ENCODE results near the gene GSAP. TPM values are rescaled to one million over a fixed set of nuclear protein-coding genes. Genes with fewer than 3 reads are reported as not detected.

The GSAP gene
- total and polyA plus RNA-seq, 10 donors = 35.9 to 96.5 (median 76.9) TPM

DNA sequence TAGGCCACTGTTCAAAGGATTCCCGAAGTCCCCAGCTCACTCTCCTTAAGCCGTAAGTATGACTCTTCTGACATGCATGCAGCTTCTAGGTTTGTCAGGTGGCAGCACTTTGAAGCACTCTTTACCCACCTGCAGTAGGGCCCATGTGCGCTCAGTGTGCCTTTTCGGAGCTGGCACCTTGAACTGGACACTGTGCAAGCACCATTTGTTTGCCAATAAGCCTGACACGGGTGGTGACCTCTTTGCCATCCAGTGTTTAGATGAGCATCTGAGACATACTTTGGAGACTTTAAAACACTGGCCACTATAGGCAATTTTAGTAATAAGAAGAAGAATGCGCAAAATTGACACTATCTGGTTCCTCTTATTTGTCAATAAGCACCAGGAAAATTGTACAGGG is 45.7 kb upstream of the GSAP start:
- H3K9me3 ChIP-seq = no peaks in the 10 kb centered on the region
- peaks cover 0 to 69% (median 14%) of the 10 kb centered on the region in 6 donors for H3K4me1 ChIP-seq
- TF ChIP-seq, protein P1, sequence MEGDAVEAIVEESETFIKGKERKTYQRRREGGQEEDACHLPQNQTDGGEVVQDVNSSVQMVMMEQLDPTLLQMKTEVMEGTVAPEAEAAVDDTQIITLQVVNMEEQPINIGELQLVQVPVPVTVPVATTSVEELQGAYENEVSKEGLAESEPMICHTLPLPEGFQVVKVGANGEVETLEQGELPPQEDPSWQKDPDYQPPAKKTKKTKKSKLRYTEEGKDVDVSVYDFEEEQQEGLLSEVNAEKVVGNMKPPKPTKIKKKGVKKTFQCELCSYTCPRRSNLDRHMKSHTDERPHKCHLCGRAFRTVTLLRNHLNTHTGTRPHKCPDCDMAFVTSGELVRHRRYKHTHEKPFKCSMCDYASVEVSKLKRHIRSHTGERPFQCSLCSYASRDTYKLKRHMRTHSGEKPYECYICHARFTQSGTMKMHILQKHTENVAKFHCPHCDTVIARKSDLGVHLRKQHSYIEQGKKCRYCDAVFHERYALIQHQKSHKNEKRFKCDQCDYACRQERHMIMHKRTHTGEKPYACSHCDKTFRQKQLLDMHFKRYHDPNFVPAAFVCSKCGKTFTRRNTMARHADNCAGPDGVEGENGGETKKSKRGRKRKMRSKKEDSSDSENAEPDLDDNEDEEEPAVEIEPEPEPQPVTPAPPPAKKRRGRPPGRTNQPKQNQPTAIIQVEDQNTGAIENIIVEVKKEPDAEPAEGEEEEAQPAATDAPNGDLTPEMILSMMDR (IDR thresholded peaks at IDR 0.05 in 8 of 11, conservative IDR thresholded peaks at IDR 0.05 in 3 of 11) = no peak
- TF ChIP-seq POLR2AphosphoS5 (IDR thresholded peaks at IDR 0.05) (no peak), POLR2A (IDR thresholded peaks at IDR 0.05) (no peak)
- intact Hi-C loops (cut with DNase I; ENCODE audit: low total_unique reads) = no loop called here
- H3K4me3 ChIP-seq = no peak overlapping the region
- H3K27ac ChIP-seq = peak overlapping the region in 1 of 8 donors; percentile 13
- WGBS, 5 donors = 94 to 96% (median 95%) methylated on average over 5 to 6 of the region's 6 CpGs
- no peaks in the 10 kb centered on the region for H3K36me3 ChIP-seq
- no peaks in the 10 kb centered on the region for H3K27me3 ChIP-seq (replicated peaks in 1 of 7)
- DNase-seq = no peak

DNA sequence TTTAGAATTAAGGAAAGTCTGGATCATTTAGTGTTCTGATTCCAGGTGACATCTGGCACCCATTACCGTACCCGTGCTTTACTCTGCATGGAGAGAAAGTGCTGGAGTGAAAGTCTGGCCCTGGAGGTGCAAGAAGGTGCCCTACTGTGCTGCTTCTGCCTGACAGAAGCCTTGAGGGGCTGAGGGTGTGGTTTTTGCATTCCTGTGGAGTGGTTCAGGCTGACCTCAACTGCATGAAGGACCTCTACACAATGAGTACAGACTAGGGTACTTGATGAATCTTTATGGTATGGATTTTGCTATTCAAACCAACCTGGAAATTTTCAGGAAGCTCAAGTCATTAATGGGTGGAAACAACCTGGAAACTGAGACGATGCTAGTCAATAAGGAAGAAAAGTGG is 45.1 kb upstream of the GSAP start:
- WGBS, 5 donors = 83 to 93% (median 88%) methylated on average over 3 of the region's 3 CpGs
- DNase-seq = no peak
- H3K9me3 ChIP-seq = no peaks in the 10 kb centered on the region
- TF ChIP-seq, protein P1 (IDR thresholded peaks at IDR 0.05 in 8 of 11, conservative IDR thresholded peaks at IDR 0.05 in 3 of 11) = no peak
- no peak for TF ChIP-seq POLR2A (IDR thresholded peaks at IDR 0.05)
- no peak for TF ChIP-seq POLR2AphosphoS5 (IDR thresholded peaks at IDR 0.05)
- H3K4me1 ChIP-seq = peaks cover 0 to 69% (median 8%) of the 10 kb centered on the region in 6 donors
- no peak overlapping the region for H3K27ac ChIP-seq
- H3K36me3 ChIP-seq = no peaks in the 10 kb centered on the region
- H3K4me3 ChIP-seq = no peak overlapping the region
- intact Hi-C loops (cut with DNase I; ENCODE audit: low total_unique reads) = no loop called here
- H3K27me3 ChIP-seq (replicated peaks in 1 of 7) = no peaks in the 10 kb centered on the region

DNA sequence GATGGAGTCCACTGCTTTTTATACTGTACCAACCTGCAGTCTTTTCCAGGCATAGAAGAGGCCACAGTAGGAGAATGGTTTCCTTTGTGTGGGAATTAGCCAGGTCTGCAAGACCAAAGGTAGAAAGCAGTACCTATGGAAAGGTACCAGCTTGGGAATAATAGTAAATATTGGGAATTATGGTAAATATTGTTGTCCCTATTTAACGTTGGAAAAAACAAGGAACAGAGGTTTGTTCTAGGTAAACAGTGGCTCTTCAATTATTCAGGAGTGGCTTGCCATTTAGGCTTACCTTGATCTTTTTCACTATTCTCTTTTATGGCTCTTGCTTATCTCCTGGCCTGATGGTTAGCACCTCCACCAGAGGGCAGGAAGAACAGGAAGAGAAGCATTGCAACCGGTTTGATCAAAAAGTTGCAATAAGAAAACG is 43.9 kb upstream of the GSAP start:
- Histone ChIP-seq H3K9me3 (no peaks in the 10 kb centered on the region), H3K4me1 (peaks cover 0 to 59% (median 5%) of the 10 kb centered on the region in 6 donors), H3K4me3 (no peak overlapping the region), H3K36me3 (no peaks in the 10 kb centered on the region), H3K27ac (no peak overlapping the region), H3K27me3 (replicated peaks in 1 of 7) (no peaks in the 10 kb centered on the region)
- 39 to 65% (median 41%) methylated on average over 3 of the region's 3 CpGs for WGBS, 5 donors
- intact Hi-C loops (cut with DNase I; ENCODE audit: low total_unique reads) = no loop called here
- no peak for DNase-seq
- TF ChIP-seq POLR2AphosphoS5 (IDR thresholded peaks at IDR 0.05) = no peak
- TF ChIP-seq POLR2A (IDR thresholded peaks at IDR 0.05) = no peak
- TF ChIP-seq, protein P1 (IDR thresholded peaks at IDR 0.05 in 8 of 11, conservative IDR thresholded peaks at IDR 0.05 in 3 of 11) = peak in 5 of 11 experiments; percentile 6 to 31 (median 17)

DNA sequence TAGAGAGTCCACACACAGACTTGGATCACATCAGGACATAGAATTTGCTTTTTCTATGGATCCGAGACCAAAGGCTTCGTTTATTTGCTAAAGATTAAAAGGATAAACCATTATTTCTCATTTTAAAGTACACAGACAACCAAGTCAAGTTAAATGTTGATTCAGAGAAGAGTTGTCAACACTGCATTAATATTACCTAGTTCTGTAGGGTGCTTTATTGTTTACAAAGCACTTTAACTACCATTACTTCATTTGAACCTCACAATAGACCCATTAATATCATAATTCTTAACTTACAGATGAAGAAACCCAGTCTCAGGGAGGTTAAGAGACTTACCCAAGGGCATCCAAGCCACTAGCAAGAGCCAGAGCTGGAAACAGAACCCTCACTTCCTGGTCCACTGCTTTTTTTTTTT is 43.2 kb upstream of the GSAP start:
- WGBS, 5 donors = 95 to 99% (median 96%) methylated on average over 2 of the region's 2 CpGs
- intact Hi-C loops (cut with DNase I; ENCODE audit: low total_unique reads) = no loop called here
- Histone ChIP-seq H3K9me3 (no peaks in the 10 kb centered on the region), H3K4me3 (no peak overlapping the region), H3K27me3 (replicated peaks in 1 of 7) (no peaks in the 10 kb centered on the region), H3K36me3 (no peaks in the 10 kb centered on the region), H3K4me1 (peaks cover 0 to 57% (median 5%) of the 10 kb centered on the region in 6 donors), H3K27ac (no peak overlapping the region)
- DNase-seq = no peak
- no peak for TF ChIP-seq POLR2AphosphoS5 (IDR thresholded peaks at IDR 0.05)
- TF ChIP-seq, protein P1 (IDR thresholded peaks at IDR 0.05 in 8 of 11, conservative IDR thresholded peaks at IDR 0.05 in 3 of 11) = no peak
- TF ChIP-seq POLR2A (IDR thresholded peaks at IDR 0.05) = no peak
